ENCODE results near the gene IGFBP7.
A peak's percentile ranks its signal among the peaks of the same experiment; 100 is the strongest.

IGFBP7 gene

DNA sequence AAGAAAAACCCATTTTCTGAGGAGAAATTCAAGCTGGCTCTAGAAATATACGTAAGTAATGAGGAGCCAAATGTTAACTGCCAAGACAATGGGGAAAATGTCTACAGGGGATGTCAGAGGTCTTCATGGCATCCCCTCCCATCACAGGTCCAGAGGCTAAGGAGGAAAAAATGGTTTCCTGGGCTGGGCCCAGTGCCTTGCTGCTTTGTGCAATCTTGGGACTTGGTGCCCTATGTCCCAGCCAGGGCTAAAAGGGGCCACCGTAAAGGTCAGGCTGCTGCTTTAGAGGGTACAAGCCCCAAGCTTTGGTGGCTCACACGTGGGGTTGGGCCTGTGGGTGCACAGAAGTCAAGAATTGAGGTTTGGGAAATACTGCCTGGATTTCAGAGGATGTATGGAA, 17.2 kb upstream of the IGFBP7 start:
- DNase-seq = no peak

GRCh38 chr4:57125996-57126395, 15.8 kb upstream of the IGFBP7 start:
- DNase-seq = no peak

DNA sequence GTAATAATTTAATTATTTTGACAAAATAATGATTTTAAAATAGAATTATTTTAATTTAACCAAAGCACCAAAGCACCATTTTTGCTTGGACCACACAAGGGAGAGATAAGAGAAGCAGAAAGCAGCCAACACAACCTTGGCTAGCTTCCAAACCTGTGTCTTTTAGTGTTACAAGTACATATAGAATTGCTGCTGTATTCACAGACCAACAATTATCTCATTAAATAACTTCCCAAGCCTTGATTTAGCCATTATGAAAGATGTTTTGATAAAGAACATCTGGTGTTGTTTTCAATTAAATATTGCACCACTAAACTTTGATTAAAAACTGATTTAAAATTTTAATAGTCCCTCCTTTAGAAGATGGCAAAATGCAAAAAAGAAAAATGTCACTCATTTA, 14.0 kb upstream of the IGFBP7 start:
- DNase-seq = no peak

GRCh38 chr4:57122959-57123358, 12.8 kb upstream of the IGFBP7 start:
- no peak for DNase-seq

DNA sequence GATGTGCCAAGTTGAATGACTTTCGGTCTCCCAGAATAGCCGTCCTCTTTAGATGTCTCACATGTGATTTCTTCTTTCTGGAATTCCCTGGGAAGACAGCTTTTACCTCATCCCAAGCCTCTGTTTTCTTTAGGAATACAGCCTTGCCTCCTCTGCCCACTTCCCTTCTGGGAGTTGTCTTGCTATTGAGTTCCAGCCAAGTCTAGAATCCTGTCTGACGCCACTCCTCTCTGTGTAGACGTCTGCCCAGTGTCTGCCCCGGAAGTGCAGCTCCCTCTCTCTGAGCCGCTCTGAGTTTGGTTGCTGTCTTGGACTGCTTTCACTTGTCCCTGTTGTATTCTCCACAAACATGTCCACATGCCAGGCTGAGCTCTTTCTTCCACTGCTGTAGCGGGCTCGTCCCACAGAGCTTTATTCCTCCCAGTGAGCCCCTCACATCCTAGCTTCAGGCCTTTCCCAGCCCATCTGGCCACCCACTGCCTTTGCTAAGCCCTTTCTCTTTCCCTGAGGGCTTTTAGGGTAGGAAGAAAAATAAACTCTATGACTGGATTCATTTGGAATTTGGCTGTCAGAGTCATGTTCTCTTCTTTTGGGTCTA, 9.0 kb upstream of the IGFBP7 start:
- no peak for DNase-seq

DNA sequence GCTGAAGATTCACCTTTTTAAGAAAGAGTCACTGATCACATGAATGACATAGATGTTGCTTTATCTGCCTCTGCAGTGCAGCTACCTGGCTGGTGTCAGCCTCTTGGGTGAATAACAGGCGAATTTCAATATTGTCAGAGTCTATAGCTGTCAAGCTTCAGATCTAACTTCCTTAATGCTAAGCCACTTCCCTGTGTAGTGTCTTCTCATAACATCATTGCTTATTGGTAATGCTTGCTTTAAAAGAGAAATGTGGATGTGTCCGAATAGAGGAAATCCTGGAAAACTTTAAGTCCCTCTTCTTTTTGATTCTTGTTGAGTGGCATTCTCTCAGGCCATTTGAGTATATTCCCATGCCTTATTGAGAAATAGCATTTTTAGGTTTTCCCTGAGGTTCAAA, 7.3 kb upstream of the IGFBP7 start:
- no peak for DNase-seq

DNA sequence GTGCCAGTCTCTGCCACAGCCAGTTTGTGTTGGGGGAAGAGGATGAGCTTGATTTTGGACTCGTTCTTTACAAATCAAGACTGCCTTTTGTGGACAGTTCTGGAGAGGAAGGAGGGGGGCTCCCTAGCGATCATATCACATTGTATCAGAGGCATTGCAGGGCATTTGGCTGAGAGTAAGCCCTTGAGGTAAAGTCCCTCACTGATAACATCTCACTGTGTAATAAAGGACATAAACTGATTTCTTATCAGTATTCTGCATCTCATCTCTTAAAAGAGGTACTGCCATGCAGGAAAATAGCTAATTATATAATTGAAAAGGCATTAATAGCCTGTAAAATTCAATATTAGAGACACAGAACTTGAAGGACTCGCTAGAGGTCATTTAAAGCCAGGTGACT, 6.1 kb upstream of the IGFBP7 start:
- no peak for DNase-seq

GRCh38 chr4:57114973-57115372, 4.8 kb upstream of the IGFBP7 start:
- DNase-seq = no peak

GRCh38 chr4:57113870-57114269, 3.7 kb upstream of the IGFBP7 start:
- no peak for DNase-seq

DNA sequence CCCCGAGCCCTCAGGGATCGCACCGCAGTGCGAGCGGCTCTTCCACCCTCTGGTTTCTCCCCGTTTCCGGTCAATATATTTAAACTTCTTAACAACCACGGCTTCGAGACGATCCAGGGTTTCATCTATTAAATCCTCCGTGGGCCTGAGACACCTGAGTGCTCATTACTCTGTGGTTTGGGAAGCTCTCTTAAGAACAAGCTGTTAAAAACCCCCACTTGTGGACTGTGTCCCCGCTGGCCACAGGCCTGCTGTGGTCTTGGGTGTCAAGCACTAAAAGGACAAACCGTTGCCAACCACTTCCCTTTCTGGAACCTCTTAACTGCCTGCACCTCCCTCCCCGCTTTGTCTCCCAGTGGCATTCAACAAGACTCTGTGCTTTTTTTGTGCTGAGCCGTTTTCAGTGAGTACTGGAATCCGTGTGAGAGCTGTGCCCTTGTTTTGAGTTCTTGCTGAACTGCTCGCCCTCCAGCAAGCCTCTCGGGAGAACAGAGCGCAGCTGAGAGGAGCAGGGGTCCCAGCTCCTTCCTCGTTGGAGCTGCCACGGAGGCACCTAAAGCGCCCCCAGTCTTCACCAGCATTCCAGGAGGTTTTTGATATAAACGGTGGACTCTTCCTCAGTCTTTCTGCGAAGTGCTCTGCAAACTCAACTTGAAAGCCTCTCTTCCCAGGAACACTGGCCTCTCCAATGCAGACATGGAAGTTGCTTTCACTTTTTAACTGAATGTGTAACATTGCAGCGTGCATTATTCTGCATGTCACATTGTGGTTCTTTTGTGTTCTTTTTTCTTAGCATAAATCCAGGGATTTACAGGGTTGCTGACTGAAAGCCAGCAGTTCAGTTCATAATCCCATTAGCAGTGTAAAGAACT, 691 bp upstream of the IGFBP7 start:
- DNase-seq = peak; percentile 4

DNA sequence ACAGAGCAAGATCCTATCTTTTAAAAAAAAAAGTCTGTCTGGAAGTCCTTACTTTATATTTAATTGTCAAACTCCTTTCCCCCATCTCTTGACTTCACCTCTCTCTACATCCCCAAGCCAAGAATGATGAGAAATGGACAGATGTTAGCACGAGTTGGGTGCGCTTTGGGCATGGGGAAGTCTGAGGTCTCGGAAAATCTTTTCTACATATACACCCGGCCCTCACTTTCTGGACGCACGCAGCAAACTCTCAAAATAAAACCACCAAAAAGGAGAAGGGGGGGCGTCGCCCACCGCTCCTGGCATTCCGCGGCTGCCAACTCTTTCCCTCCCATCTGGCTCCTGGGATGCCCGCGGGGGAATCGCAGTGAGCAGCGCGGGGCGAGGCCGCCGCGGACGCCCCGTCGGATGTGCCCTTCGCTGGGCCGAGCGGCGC, 756 bp downstream of the IGFBP7 start:
- DNase-seq = no peak

DNA sequence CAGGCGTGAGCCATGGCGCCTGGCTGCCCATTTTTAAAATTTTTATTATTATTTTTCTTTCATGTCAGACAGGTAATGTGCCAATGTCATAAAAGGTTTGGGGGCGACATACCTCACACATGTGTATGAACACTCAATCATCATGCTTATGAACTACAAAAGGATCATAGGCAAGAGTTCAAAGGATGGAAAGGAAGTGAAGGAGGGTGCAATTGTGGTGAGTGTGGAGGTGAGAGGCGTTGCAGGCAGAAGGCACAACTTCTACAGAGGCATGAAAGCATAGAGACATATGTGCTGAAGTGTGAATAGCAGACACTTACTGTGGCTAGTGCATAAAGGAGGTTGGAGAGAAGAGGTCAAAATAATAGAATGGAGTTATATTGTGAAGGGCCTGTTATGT, 4.0 kb downstream of the IGFBP7 start:
- no peak for DNase-seq

DNA sequence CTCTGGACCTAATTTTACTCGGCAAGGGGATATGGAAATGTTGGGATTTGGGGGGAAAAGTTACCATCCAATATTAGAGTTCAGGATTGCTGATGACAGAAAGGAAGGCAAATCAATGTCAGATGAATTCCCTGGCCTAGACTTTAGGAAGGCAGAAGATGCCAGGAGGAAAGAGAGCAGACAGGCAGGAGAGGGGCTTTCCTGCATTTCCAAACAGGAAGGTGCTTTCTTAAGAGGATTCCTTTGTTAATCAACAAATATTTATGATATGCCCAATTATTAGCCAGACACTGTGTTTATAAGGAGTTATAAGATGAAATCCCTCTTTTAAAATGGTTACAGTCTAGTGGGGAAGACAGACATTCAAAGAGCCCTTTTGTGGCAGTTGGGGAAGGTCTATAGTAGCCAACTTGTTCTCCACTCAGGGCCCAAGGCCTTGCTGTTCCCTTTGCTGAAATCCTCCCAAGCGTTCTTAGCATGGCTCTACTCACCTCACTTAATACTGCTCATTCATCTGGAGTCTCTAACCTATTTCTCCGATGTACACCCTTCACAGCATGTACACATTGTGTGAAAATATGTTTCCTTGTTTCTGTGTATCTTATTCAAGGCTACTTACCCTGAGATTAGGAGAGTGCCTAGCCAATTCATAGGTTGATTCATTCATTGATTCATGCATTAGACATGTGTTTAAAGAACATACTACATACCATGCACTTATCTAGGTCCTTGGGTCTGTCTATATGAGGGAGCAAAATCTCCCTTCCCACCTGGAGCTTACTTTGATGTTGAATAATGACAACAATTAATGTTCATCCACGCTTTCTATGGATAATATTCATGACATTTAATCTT, 5.3 kb downstream of the IGFBP7 start:
- no peak for DNase-seq

DNA sequence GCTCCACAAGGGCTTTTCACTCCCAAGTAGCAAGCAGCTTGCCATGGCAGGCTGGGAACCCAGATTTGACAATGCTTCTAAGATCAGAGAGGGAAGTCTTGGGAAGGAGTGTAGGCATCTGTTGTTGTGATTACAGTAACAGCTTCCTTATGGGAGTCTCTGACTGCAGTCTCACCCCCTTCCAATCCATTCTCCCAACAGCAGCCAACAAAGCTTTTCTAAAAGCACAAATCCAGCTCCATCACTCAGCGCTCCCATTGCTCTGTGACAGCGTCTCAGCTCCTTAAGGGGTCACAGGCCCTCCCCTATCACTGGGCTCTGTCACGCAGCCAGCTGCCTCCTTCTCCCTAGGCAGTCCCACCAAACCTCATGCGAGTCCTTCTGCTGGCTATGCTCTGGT, 7.1 kb downstream of the IGFBP7 start:
- DNase-seq = no peak

DNA sequence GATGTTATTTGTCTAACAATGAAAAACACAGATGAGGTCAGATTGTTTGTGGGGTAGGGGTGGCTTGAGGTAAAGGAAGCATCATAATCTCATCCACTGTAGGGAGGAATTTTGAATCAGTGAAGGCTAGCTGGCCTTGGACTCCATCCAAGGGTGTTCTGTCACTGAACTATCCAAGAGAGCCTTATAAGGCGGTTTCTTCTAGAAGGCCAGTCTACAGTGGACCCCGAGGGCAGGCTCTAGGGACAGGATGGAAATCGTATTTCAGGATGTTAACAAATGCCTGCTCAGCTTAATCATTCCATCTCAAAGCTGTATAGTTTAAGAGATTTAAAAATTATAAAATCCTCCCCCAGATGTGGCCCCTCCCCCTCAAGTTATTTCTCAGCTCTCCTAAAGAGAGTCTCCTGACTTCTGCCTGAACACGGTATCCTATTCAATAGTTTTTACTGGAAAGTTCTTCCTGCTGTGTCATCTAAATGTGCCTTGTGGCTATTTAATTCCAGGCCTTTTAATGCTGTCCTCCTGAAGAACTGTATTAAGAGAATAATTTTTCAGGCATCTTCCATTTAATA, 8.0 kb downstream of the IGFBP7 start:
- no peak for DNase-seq

GRCh38 chr4:57100979-57101651, 9.1 kb downstream of the IGFBP7 start:
- no peak for DNase-seq

- no peak for DNase-seq
These were observed 10.8 kb downstream of the IGFBP7 start for GRCh38 chr4:57099363-57099762.

DNA sequence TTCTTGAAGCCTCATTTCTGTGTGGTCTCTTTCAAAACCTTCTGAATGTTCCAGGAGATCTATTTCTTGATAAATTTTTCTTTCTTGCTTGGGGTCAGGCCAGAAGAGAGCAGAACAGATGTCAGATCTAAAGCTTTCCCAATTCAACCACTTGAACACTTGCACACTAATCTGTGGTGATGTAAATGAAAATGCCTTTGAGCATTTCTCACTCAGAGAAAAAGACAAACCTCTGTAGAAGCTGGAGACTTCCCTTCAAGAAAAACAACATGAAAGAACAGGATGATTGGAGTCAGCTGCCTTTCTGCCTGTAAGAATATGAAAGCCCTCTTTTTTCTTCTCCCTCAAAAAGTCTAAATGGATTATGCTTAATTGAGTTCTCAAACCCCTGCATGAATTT, 11.2 kb downstream of the IGFBP7 start:
- no peak for DNase-seq

GRCh38 chr4:57098415-57098814, 11.8 kb downstream of the IGFBP7 start:
- DNase-seq = no peak

DNA sequence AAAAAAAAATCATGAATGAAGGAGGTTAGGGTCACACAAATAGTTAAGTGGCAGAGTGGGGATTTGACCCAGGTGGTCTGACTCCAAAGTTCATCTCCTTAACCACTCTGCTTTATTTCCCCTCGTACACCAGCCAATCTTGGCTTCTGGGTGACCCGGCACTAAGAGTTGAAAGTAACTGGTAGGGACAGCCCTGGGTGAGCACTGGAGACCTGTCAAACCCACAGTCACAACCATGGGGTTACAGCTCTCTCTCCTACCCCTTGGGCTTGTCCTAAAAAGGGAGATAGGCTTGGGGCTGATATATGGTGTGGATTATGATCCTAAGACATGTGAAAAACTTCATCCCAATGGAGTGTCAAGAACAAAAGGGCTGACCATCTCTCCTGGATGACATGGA, 12.5 kb downstream of the IGFBP7 start:
- DNase-seq = no peak

DNA sequence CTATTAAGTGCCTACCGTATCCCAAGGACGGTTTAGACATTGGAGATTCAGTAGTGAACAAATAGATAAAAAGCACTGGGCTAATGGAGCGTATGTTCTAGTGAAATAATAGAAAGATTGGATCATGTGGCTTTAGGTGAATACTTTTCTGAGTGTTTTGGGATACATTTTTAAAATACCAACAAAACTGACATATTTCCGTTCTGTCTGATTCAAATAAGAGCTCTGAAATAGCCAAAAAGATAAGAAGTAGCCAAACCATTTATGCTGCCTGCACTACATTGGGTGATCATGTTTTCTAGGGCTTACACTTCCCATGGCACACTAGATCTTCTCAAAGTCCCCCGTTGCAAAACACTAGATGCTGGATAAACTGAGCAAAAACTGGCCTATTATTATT, 14.2 kb downstream of the IGFBP7 start:
- DNase-seq = no peak

GRCh38 chr4:57095245-57095644, 14.9 kb downstream of the IGFBP7 start:
- DNase-seq = no peak

DNA sequence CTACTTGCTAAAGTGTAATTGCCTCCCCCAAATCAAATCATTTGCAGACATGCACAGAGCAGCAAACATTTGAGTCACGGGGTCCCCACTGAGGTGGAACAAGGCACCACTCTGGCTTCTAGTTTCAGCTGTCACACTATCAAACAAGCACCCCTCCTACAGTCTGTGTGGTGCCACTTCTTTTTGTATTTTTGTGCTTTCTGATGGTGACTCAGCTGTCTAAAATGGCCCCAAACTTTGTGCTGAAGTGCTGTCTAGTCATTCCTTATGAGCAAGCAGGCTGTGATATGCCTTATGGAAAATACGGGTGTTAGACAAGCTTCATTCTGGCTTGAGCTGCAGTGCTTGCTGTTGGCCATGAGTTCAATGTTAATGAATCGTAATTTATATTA, 15.4 kb downstream of the IGFBP7 start:
- DNase-seq = no peak

Measured in NCI-H2029 treated with DMSO at 0.1 percent for 48 hours (cell line).